Lower leg skin (tissue), 3 donors: ENCODE data around the gene MAP4K3.

Source experiments
- POLR2A ChIP-seq, 2 donors: fragments of 450-650 bp; IDR thresholded peaks; one replicate each; pipeline ENCODE4 v1.6.1; 2016 to 2017; ENCODE audit warnings: antibody characterized with exemption in 2 of 2, mild to moderate bottlenecking in 1 of 2, moderate library complexity in 1 of 2
- TF ChIP-seq, protein P1 (sequence below), 3 donors: fragments of 450-650 bp; IDR thresholded peaks; one replicate each; pipeline ENCODE4 v1.5.1; 2016; ENCODE audit warnings: antibody characterized with exemption in 3 of 3, mild to moderate bottlenecking in 3 of 3, moderate library complexity in 2 of 3

DNA sequence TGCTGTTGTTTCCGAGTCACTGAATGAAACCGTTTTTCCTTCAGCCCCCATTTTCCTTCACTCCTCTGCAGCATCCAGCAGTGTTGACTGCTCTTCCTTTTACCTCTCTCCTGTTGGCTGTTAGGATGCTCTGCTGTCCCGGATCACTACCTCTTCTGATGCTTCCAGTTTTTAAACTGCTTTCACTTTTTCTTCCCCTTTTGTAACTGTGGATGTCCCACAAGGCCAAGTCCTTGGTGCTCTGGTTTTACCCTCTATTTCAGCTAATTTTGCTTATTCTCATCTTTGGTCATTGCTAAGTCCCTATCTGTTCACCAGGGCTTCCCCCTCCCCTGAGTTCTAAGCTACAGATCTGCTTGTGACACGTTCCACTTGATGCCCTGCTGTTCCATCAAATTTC is 39.4 kb upstream of the MAP4K3 start:
- TF ChIP-seq, protein P1, sequence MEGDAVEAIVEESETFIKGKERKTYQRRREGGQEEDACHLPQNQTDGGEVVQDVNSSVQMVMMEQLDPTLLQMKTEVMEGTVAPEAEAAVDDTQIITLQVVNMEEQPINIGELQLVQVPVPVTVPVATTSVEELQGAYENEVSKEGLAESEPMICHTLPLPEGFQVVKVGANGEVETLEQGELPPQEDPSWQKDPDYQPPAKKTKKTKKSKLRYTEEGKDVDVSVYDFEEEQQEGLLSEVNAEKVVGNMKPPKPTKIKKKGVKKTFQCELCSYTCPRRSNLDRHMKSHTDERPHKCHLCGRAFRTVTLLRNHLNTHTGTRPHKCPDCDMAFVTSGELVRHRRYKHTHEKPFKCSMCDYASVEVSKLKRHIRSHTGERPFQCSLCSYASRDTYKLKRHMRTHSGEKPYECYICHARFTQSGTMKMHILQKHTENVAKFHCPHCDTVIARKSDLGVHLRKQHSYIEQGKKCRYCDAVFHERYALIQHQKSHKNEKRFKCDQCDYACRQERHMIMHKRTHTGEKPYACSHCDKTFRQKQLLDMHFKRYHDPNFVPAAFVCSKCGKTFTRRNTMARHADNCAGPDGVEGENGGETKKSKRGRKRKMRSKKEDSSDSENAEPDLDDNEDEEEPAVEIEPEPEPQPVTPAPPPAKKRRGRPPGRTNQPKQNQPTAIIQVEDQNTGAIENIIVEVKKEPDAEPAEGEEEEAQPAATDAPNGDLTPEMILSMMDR (IDR thresholded peaks at IDR 0.05), result no peak
- TF ChIP-seq POLR2A (IDR thresholded peaks at IDR 0.05), result no peak
